HFFc6 (cell line): Measurements from ENCODE around the gene CLIC1. TPM values are rescaled to one million over a fixed set of nuclear protein-coding genes. Genes with fewer than 3 reads are reported as not detected.

ENCODE experiments used
- DNase-seq: peaks from one replicate; pipeline ENCODE4 v3.0.0-alpha.2; 2018
- H3K27ac Mint-ChIP-seq: 2 replicates; pipeline ENCODE4 v1.8.0; 2020; ENCODE audit warnings: mild to moderate bottlenecking, mixed read lengths
- H3K27me3 Mint-ChIP-seq: 2 replicates; pipeline ENCODE4 v1.8.0; 2021; ENCODE audit warnings: mild to moderate bottlenecking, moderate library complexity, mixed read lengths; ENCODE audit not compliant: insufficient read depth
- H3K36me3 Mint-ChIP-seq: 2 replicates; pipeline ENCODE4 v1.8.0; 2021; ENCODE audit warnings: low read depth, mixed read lengths
- H3K4me1 Mint-ChIP-seq: 2 replicates; pipeline ENCODE4 v1.8.0; 2020; ENCODE audit warnings: low read depth, mixed read lengths
- H3K4me3 Mint-ChIP-seq: 2 replicates; pipeline ENCODE4 v1.8.0; 2020; ENCODE audit warnings: mild to moderate bottlenecking, moderate library complexity, mixed read lengths
- H3K9me3 Mint-ChIP-seq: 2 replicates; pipeline ENCODE4 v1.8.0; 2020; ENCODE audit warnings: mild to moderate bottlenecking, mixed read lengths
- total RNA-seq, 6 experiments: library from RNA; stranded (reverse); fragmentation: NEBNext Ultra II Directional; extraction: Animal tissue kit (Norgen Biotek cat#: 25700); gene quantifications; 2 replicates in 1 of 6; 3 replicates in 5 of 6; pipeline ENCODE4 v1.2.3, GENCODE V29; 2021
- TF ChIP-seq, protein P1 (sequence below): fragments of 200-600 bp; sonication (generic); IDR thresholded peaks from 2 replicates; pipeline ENCODE4 v1.5.0; 2021; ENCODE audit warnings: antibody characterized with exemption, mild to moderate bottlenecking

The CLIC1 gene
- total RNA-seq, 6 experiments from 2014 or later = 638 to 833 (median 745) TPM

DNA sequence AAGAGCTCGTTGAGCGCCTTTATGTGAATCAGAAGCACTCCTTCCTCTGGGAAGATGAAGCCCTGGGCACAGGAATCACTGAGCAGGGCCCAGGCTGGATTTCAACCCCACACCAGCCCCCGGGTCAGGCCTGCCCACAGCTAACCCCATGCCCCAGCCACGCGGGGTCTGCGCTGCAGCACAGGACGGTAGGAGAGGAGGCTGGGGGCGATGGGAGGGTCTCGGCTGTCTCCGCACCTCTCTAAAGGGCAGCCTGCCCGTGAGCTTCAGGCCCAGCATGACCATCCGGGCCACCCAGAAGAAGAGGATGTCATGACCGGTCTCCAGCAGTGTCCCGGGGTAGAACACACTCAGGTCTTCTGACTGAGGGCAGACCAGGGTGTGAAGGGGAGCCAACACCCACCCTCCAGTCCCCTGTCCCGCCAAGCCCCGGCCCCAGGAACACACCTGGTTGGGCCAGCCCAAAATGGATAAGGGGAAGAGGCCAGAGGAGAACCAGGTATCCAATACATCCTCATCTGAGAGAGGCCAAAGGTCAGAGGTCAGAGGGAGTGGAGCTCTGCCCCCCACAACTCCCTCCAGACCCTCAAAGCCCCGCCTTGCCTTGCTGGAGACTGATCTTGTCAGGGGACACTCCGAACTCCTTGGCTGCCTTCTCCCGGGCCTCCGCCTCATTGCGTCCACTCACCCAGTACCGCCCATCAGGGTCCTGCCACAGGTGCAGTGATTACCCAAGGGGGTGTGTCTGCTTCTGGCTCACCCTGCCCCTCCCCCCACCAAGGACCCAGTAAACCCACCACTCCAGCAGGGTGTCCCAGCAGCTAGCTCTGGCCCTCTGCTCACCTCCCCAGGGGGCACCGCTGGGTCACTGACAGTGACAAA, 45.2 kb upstream of the CLIC1 start:
- H3K27me3 Mint-ChIP-seq = no peaks in the 10 kb centered on the region; the same call in 1 of the 2 replicates
- H3K27ac Mint-ChIP-seq = no peak overlapping the region
- TF ChIP-seq, protein P1, sequence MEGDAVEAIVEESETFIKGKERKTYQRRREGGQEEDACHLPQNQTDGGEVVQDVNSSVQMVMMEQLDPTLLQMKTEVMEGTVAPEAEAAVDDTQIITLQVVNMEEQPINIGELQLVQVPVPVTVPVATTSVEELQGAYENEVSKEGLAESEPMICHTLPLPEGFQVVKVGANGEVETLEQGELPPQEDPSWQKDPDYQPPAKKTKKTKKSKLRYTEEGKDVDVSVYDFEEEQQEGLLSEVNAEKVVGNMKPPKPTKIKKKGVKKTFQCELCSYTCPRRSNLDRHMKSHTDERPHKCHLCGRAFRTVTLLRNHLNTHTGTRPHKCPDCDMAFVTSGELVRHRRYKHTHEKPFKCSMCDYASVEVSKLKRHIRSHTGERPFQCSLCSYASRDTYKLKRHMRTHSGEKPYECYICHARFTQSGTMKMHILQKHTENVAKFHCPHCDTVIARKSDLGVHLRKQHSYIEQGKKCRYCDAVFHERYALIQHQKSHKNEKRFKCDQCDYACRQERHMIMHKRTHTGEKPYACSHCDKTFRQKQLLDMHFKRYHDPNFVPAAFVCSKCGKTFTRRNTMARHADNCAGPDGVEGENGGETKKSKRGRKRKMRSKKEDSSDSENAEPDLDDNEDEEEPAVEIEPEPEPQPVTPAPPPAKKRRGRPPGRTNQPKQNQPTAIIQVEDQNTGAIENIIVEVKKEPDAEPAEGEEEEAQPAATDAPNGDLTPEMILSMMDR = no peak
- H3K9me3 Mint-ChIP-seq = no peaks in the 10 kb centered on the region
- peaks cover 14% of the 10 kb centered on the region for H3K4me1 Mint-ChIP-seq
- peaks cover 14% of the 10 kb centered on the region; the same call in 1 of the 2 replicates for H3K36me3 Mint-ChIP-seq
- no peak for DNase-seq
- no peak overlapping the region for H3K4me3 Mint-ChIP-seq

DNA sequence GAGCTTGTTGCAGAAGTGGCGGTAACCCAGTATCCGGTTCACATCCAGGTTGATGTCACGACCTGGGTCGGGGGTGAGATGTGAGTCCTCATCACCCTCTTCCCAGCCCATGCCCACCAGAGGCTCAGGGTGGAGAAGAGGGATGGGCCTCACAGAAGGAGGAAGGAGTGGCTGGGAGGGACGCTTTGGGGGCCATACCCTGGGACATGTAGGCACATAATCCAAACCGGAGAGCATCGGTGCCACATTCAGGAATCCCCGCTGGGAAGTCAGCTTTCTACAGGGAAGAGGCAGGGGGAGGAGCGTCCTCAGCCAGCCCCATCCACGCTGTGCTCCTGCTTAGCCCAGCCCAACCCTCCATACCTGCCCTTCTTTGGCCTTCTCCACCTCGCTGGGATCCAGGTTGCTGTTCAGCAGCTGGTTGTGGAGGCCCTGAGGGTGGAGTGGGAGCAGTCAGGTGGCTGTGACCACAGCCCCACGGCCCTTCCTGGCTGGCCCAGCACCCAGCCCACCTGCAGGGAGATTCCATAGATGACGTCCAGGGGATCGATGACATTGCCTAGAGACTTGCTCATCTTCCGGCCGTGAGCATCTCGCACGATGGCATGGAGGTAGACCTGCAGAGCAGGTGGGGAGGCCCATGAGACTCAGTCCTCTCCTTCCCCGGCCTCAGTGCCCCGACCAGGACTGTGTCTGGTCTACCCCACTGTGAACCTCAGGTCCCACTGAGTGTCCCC, 44.3 kb upstream of the CLIC1 start:
- no peaks in the 10 kb centered on the region; the same call in 1 of the 2 replicates for H3K27me3 Mint-ChIP-seq
- DNase-seq = no peak
- H3K4me3 Mint-ChIP-seq = no peak overlapping the region
- TF ChIP-seq, protein P1 = no peak
- H3K9me3 Mint-ChIP-seq = no peaks in the 10 kb centered on the region
- peaks cover 9% of the 10 kb centered on the region; the same call in 1 of the 2 replicates for H3K36me3 Mint-ChIP-seq
- peaks cover 17% of the 10 kb centered on the region for H3K4me1 Mint-ChIP-seq
- no peak overlapping the region for H3K27ac Mint-ChIP-seq

DNA sequence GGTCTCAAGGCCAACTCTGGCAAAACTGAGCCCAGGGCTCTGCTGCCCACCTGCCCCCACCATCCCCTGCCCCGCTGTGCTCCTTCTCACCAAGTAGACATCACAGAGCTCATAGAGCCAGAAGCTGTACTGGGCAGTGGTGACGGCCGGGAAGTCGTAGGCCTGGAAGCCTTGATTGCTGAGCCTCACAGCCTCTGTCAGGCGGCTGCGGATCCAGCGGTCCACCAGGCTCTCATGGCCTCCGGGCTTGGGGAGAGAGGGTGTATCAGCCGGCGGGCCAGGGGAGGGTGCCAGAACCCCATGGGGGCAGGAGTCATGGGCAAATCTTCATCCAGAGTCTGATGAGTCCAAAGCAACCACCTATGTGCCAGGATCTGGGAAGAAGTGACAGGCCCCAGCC, 43.6 kb upstream of the CLIC1 start:
- Mint-ChIP-seq H3K4me3 (no peak overlapping the region), H3K4me1 (peaks cover 17% of the 10 kb centered on the region), H3K27me3 (no peaks in the 10 kb centered on the region; the same call in 1 of the 2 replicates), H3K36me3 (peaks cover 9% of the 10 kb centered on the region; the same call in 1 of the 2 replicates), H3K9me3 (no peaks in the 10 kb centered on the region), H3K27ac (no peak overlapping the region)
- TF ChIP-seq, protein P1 = no peak
- DNase-seq = no peak

DNA sequence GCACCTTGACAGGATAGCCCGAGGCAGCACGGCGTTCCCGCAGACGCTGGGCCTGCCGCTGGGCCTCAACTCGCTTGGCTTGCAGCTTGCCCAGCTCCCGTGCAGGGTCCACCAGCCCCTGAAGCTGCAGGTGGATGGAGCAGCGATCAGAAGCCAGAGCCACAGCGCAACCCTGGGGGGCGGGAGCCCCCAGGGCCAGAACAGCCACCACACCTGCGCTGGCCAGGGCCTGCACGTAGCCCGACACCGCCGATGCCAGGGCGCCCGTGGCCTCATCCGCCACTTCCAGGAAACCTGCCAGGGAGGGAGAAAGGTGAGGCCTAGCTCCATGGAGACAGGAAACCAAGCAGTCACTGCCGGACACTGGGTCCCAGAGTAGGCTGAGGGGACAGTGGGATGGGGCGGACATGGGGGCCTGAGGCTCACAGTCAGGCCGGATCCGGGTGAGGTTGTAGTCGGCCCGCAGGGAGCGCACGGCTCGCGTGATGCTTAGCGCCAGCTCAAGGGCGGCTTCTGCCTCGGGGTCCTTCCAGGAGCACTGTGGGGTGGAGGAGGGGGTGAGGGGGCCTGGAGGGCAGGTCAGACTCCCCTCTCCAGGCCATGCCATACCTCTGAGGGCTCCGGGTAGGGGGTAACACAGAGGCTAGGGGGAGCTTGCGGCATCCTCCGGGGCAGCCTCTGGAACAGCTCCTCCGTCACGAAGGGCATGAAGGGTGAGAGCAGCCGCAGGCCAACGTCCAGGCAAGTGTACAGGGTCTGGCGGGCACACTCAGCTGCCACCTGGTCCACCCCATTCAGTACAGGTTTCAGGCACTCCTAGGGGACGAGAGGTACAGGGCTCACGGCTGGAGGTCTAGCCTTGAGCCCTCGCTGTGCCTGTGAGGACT, 42.9 kb upstream of the CLIC1 start:
- Mint-ChIP-seq H3K4me3 (no peak overlapping the region), H3K4me1 (peaks cover 17% of the 10 kb centered on the region), H3K27me3 (no peaks in the 10 kb centered on the region; the same call in 1 of the 2 replicates), H3K9me3 (no peaks in the 10 kb centered on the region), H3K36me3 (0 out of 2 replicates have a peak, but pooled peaks cover 4% of the 10 kb centered on the region), H3K27ac (no peak overlapping the region)
- TF ChIP-seq, protein P1 = no peak
- no peak for DNase-seq

DNA sequence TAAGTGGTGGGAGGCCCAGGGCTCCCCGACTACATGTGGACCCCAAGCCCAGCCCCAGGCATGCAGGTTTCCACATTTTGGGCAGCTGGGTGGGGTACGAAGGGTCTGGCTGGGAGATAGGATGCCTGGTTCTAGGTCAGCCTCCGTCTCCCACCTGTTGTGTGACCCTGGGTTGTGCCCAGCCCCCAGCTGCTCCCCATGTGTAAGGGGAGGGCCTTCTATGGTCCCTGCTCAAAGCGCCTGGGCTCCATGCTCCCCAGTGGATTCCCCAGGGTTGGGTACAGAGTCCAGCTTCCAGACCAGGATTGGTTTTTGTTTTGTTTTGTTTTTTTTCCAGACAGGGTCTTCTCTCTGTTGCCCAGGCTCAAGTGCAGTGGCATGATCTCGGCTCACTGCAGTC, 41.9 kb upstream of the CLIC1 start:
- TF ChIP-seq, protein P1 = no peak
- H3K27ac Mint-ChIP-seq = peak overlapping the region; percentile 29; the same call in 1 of the 2 replicates
- H3K27me3 Mint-ChIP-seq = no peaks in the 10 kb centered on the region; the same call in 1 of the 2 replicates
- DNase-seq = no peak
- H3K4me3 Mint-ChIP-seq = no peak overlapping the region
- H3K4me1 Mint-ChIP-seq = peaks cover 17% of the 10 kb centered on the region
- 0 out of 2 replicates have a peak, but pooled peaks cover 4% of the 10 kb centered on the region for H3K36me3 Mint-ChIP-seq
- H3K9me3 Mint-ChIP-seq = no peaks in the 10 kb centered on the region
